Ascending aorta (tissue), 2 donors: ENCODE measurements around the gene CKAP4. TPM values are rescaled to one million over a fixed set of nuclear protein-coding genes. Genes with fewer than 3 reads are reported as not detected.
A peak's percentile ranks its signal among the peaks of the same experiment; 100 is the strongest.

Source experiments
- DNase-seq, 2 donors: peaks; one replicate each; pipeline ENCODE4 v3.0.0-alpha.2; 2019; ENCODE audit warnings: low spot score in 2 of 2
- H3K27ac ChIP-seq, 2 donors: fragments of 200-600 bp; sonication (generic); one replicate each; pipeline ENCODE4 v1.5.1; 2016 to 2017; ENCODE audit warnings: mild to moderate bottlenecking in 1 of 2
- H3K27me3 ChIP-seq: fragments of 200-600 bp; sonication (generic); one replicate; pipeline ENCODE4 v1.5.1; 2017
- H3K36me3 ChIP-seq, 2 donors: fragments of 200-600 bp; sonication (generic); one replicate each; pipeline ENCODE4 v1.5.1; 2016
- H3K4me1 ChIP-seq, 2 donors: fragments of 200-600 bp; sonication (generic); one replicate each; pipeline ENCODE4 v1.5.1; 2016 to 2017; ENCODE audit warnings: mild to moderate bottlenecking in 1 of 2
- H3K4me3 ChIP-seq, 2 donors: fragments of 200-600 bp; sonication (generic); one replicate each; pipeline ENCODE4 v1.5.1; 2016 to 2017; ENCODE audit warnings: mild to moderate bottlenecking in 1 of 2
- H3K9me3 ChIP-seq, 2 donors: fragments of 200-600 bp; sonication (generic); one replicate each; pipeline ENCODE4 v1.5.1; 2016
- intact Hi-C: fragments of 100-400 bp; cut with DNase I; formaldehyde crosslinking; loops from one replicate; pipeline ENCODE4 v1.15.1; 2023
- total RNA-seq: library from RNA; depleted of rRNA; stranded (reverse); fragments of >200 nt; gene quantifications from one replicate; pipeline ENCODE4 v1.1.0, GENCODE V29; 2016
- TF ChIP-seq, protein P1 (sequence below), 3 experiments: fragments of 200-600 bp in 2 of 3; fragments of 450-650 bp in 1 of 3; sonication (generic) in 2 of 3; IDR thresholded peaks; one replicate each; pipeline ENCODE4 v1.5.1; 2016 to 2019; ENCODE audit warnings: antibody characterized with exemption in 3 of 3, mild to moderate bottlenecking in 1 of 3, moderate library complexity in 1 of 3

Gene CKAP4
- total RNA-seq, 1 donor from 2014 or later, result 116 TPM

DNA sequence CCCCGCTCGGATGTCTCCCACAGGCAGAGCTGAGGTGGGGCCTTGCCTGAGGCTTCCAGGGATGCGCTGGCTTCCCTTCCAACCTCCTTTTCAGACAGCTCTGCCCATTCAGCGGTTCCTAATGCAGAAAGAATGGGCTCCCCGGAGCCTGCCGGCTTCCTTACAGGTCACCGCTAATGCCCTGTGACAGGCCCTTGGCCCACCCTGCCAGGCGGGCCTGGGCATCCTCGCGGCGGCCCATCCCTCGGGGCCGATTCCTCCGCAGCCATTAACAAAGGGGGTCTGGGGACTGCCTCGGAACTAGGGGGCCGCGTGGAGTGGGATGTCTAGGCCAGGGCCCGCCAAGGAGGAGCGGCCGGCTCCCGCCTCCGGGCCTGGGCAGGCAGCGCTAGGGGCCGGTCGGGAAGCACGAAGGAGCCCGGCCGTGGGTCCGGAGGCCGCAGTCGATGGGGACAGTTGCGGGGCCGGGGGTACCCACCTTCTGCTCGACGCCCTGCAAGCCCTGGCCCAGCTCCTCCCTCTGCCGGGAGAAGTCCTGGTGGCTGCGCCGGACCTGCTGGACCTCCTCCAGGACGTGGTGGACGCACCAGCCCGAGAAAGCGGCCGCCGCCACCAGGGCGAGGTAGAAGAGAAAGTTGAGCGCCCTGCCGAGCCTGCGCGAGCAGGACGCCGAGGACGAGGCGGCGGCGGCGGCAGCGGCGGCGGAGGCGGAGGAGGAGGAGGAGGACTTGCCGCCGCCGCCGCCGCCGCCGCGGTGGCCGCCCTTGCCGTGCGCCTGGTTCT is 738 bp downstream of the CKAP4 start:
- peak in 1 of 2 donors; percentile 83 for DNase-seq
- peak overlapping the region; percentile 90 to 95 for H3K4me3 ChIP-seq
- H3K27me3 ChIP-seq, result no peaks in the 10 kb centered on the region
- H3K36me3 ChIP-seq, result peaks cover 0 to 19% of the 10 kb centered on the region in 2 donors
- no peaks in the 10 kb centered on the region for H3K9me3 ChIP-seq
- TF ChIP-seq, protein P1, sequence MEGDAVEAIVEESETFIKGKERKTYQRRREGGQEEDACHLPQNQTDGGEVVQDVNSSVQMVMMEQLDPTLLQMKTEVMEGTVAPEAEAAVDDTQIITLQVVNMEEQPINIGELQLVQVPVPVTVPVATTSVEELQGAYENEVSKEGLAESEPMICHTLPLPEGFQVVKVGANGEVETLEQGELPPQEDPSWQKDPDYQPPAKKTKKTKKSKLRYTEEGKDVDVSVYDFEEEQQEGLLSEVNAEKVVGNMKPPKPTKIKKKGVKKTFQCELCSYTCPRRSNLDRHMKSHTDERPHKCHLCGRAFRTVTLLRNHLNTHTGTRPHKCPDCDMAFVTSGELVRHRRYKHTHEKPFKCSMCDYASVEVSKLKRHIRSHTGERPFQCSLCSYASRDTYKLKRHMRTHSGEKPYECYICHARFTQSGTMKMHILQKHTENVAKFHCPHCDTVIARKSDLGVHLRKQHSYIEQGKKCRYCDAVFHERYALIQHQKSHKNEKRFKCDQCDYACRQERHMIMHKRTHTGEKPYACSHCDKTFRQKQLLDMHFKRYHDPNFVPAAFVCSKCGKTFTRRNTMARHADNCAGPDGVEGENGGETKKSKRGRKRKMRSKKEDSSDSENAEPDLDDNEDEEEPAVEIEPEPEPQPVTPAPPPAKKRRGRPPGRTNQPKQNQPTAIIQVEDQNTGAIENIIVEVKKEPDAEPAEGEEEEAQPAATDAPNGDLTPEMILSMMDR (IDR thresholded peaks at IDR 0.05), result no peak
- H3K27ac ChIP-seq, result peak overlapping the region; percentile 97 to 99
- intact Hi-C loops, result loop anchor here (1.0 to 5.0 kb wide), 3 partner anchors 55 to 845 kb away; partner anchors contain the start of genes CRY1, POLR3B and TCP11L2
- peaks cover 3 to 24% of the 10 kb centered on the region in 2 donors for H3K4me1 ChIP-seq

DNA sequence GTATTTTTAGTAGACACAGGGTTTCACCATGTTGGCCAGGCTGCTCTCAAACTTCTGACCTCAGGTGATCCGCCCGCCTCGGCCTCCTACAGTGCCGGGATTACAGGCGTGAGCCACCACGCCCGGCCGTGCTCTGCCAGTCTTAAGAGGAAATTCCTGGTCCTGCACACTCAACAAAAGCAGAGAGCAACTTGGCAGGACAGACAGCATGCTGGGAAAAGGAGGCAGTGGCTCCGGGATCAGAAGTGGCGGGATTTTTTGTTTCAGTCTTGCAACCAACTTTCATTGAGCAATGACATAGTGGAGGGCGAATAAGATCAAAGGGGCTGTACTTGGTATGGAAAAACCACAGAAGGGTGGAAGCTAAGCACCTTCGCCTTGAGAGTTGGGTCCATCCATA is 2.1 kb downstream of the CKAP4 start:
- Histone ChIP-seq H3K36me3 (peaks cover 0 to 20% of the 10 kb centered on the region in 2 donors), H3K4me1 (peaks cover 3 to 24% of the 10 kb centered on the region in 2 donors), H3K27me3 (no peaks in the 10 kb centered on the region), H3K9me3 (no peaks in the 10 kb centered on the region), H3K4me3 (peak overlapping the region; percentile 90 to 95), H3K27ac (peak overlapping the region; percentile 97 to 99)
- TF ChIP-seq, protein P1 (IDR thresholded peaks at IDR 0.05), result no peak
- peak in 1 of 2 donors; percentile 86 for DNase-seq
- intact Hi-C loops, result loop anchor here (5.0 kb wide), 2 partner anchors 112 to 847 kb away; partner anchors contain the start of genes CRY1 and POLR3B

DNA sequence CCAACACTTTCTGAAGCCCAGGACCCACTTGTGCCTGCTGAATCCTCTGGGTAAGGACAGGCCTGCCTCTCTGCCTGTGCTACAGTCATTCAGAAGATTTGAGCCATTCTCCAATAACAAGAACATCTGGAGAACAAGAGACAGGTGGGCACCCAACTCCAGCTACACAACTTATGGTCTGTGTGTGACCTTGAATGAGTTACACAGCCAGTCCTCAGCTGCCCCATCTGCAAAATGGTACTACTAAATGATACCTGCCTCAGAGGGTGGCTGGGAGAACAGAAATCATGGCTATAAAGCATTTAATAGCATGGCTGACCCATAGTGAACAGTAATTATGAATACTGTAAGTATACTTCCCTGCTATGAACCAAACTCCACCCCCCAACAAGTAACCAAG is 4.2 kb downstream of the CKAP4 start:
- Histone ChIP-seq H3K4me3 (no peak overlapping the region), H3K4me1 (peaks cover 3 to 22% of the 10 kb centered on the region in 2 donors), H3K27me3 (no peaks in the 10 kb centered on the region), H3K36me3 (peaks cover 19 to 38% of the 10 kb centered on the region in 2 donors), H3K9me3 (no peaks in the 10 kb centered on the region), H3K27ac (peak overlapping the region in 1 of 2 donors; percentile 3)
- TF ChIP-seq, protein P1 (IDR thresholded peaks at IDR 0.05), result no peak
- no peak for DNase-seq
- intact Hi-C loops, result no loop called here

DNA sequence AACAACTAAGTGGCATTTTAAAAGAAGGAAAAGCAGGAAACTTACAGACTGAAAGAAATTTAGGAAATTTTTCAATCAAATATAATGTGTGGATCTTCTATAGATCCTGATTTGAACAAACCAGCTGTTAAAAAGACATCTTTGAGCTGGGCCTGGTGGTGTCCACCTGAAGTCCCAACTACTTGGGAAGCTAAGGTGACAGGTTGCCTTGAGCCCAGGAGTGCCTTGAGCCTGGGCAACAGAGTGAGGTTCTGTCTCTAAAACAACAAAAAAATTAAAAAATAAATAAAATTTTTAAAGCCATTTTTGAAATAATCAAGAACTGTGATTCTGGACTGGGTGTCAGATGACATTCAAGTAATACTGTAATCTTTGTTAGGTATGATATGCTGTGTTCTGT is 7.0 kb downstream of the CKAP4 start:
- peaks cover 3 to 19% of the 10 kb centered on the region in 2 donors for H3K4me1 ChIP-seq
- H3K36me3 ChIP-seq, result peaks cover 27 to 52% of the 10 kb centered on the region in 2 donors
- TF ChIP-seq, protein P1 (IDR thresholded peaks at IDR 0.05), result no peak
- no peak overlapping the region for H3K27ac ChIP-seq
- H3K27me3 ChIP-seq, result no peaks in the 10 kb centered on the region
- DNase-seq, result no peak
- intact Hi-C loops, result no loop called here
- H3K9me3 ChIP-seq, result no peaks in the 10 kb centered on the region
- no peak overlapping the region for H3K4me3 ChIP-seq

DNA sequence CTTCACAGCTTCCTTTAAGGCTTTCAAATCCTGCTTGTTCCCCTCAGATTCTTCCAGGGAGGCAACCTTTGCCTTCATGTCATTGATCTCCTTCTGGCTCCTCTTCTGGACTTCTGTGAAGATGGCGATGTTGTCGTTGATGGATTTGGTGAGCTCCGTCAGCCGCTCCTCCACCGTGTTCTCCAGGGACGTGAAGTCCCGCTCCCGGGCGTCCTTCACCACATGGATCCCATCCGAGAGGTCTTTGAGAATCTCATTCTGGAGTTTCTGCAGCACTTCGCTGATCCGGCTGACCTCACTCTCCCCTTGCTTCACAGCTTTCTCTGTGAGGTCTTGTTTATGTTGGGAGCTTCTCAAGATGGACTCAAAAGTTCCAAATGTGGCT is 7.9 kb downstream of the CKAP4 start:
- no peak for DNase-seq
- Histone ChIP-seq H3K27ac (no peak overlapping the region), H3K9me3 (no peaks in the 10 kb centered on the region), H3K27me3 (no peaks in the 10 kb centered on the region), H3K4me3 (no peak overlapping the region), H3K4me1 (peaks cover 1 to 10% of the 10 kb centered on the region in 2 donors), H3K36me3 (peaks cover 27 to 52% of the 10 kb centered on the region in 2 donors)
- TF ChIP-seq, protein P1 (IDR thresholded peaks at IDR 0.05), result no peak
- intact Hi-C loops, result no loop called here
